Measurements from ENCODE around the gene HSPBAP1. TPM values are rescaled to one million over a fixed set of nuclear protein-coding genes. Genes with fewer than 3 reads are reported as not detected.

HSPBAP1 gene
- total and polyA plus RNA-seq, 9 of the 15 experiments (the other 6 are each of a cell fraction or from before 2014, with no cell fraction given): 2.1 to 4.5 (median 3.4) TPM

DNA sequence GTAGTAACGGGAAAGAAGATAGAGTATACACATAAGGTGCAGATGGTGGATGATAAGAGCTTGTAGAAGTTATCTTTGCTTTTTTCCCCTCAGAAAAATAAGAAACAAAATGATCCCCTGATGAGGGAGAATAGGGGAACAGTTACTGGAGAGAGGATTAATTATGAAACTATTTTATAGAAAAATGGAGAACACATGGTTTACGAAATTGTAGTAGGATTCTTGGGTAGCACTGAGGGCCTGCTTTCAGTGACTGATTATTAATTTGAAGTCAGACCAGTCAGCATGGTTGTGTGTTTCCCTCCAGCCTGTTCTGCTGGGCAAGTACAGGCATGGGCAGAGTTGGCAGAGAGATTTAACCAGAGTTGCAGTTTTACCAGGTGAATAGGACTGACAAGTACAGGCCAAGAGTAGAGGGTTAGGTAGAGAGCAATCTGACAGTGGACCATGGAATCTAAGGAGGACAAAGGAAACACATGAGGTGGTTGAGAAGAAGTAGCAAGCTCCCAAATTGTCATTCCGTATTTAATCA lies 7.1 kb upstream of the HSPBAP1 start:
- H2AFZ ChIP-seq (ENCODE audit: low read depth, low read length): no peak overlapping the region
- H4K20me1 ChIP-seq (replicated peaks; ENCODE audit: control insufficient read depth, insufficient read depth, low read length): no peaks in the 10 kb centered on the region
- POLR2A ChIA-PET: no interaction called here
- no peak for FAIRE-seq
- no peak overlapping the region for H3K9ac ChIP-seq (ENCODE audit: insufficient read depth in 1 of 2, low read depth in 2 of 2, low read length in 2 of 2)
- DNase-seq (ENCODE audit: extremely low read depth in 1 of 4, low spot score in 3 of 4): no peak
- no peaks in the 10 kb centered on the region for H3K27me3 ChIP-seq (ENCODE audit: control insufficient read depth in 2 of 2, insufficient read depth in 2 of 2, low read length in 2 of 2)
- CTCF ChIA-PET (ENCODE audit: low intra/inter-chr PET ratio): interaction anchor here (0.6 kb wide), 1 partner anchor 87 kb away, joined by 3 read pairs; no protein-coding TSS in a partner anchor
- no TSS peak for BruUV-seq (replicated peaks)
- no peak for ATAC-seq
- H3K9me1 ChIP-seq (ENCODE audit: control insufficient read depth, insufficient read depth, low read length): no peaks in the 10 kb centered on the region
- 27% methylated on average over 3 of the region's 3 CpGs for WGBS (ENCODE audit: insufficient coverage, low coverage, missing lambda C conversion rate)
- intact Hi-C loops (cut with micrococcal nuclease) (no loop called here), in situ Hi-C loops (cut with MboI) (no loop called here)
- no peak overlapping the region for H3K27ac ChIP-seq (ENCODE audit: extremely low read depth, low read depth, low read length)
- H3K36me3 ChIP-seq (ENCODE audit: control insufficient read depth, insufficient read depth, low read length): no peaks in the 10 kb centered on the region
- no peaks in the 10 kb centered on the region for H3K9me3 ChIP-seq (replicated peaks; ENCODE audit: control insufficient read depth, insufficient read depth, low read depth, low read length)
- no peaks in the 10 kb centered on the region; a peak in 1 of 5 replicates for H3K4me1 ChIP-seq (replicated peaks in 1 of 2; ENCODE audit: control insufficient read depth in 2 of 2, insufficient read depth in 2 of 2, low read length in 2 of 2)
- TF ChIP-seq CLOCK (CRISPR knock-in tag; IDR thresholded peaks at IDR 0.05; ENCODE audit: borderline replicate concordance): no peak
- no peak for TF ChIP-seq PHB (CRISPR knock-in tag; IDR thresholded peaks at IDR 0.05)
- TF ChIP-seq ZNF384 (IDR thresholded peaks at IDR 0.05; ENCODE audit: low read depth, low read length): no peak
- TF ChIP-seq RUNX1 (IDR thresholded peaks at IDR 0.05; ENCODE audit: low read depth): no peak
- TF ChIP-seq, protein P1, sequence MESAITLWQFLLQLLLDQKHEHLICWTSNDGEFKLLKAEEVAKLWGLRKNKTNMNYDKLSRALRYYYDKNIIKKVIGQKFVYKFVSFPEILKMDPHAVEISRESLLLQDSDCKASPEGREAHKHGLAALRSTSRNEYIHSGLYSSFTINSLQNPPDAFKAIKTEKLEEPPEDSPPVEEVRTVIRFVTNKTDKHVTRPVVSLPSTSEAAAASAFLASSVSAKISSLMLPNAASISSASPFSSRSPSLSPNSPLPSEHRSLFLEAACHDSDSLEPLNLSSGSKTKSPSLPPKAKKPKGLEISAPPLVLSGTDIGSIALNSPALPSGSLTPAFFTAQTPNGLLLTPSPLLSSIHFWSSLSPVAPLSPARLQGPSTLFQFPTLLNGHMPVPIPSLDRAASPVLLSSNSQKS (CRISPR knock-in tag; IDR thresholded peaks at IDR 0.05): no peak
- no peak for TF ChIP-seq ZNF311 (CRISPR knock-in tag; IDR thresholded peaks at IDR 0.05)
- TF ChIP-seq RBM14 (IDR thresholded peaks at IDR 0.05; ENCODE audit: borderline replicate concordance, insufficient read depth, low read depth, low read length): no peak
- no peak for TF ChIP-seq NR2C2 (CRISPR knock-in tag; IDR thresholded peaks at IDR 0.05)
- TF ChIP-seq NR2C2 (tag; IDR thresholded peaks at IDR 0.05): no peak
- no peak for TF ChIP-seq ZNF586 (CRISPR knock-in tag; conservative IDR thresholded peaks at IDR 0.05)
- H3K4me2 ChIP-seq (ENCODE audit: insufficient read depth, low read length): no peak overlapping the region
- no peaks in the 10 kb centered on the region for H3K79me2 ChIP-seq (ENCODE audit: control insufficient read depth, insufficient read depth, low read length)
- H3K4me3 ChIP-seq: no peak overlapping the region
